IPS DF 4.7 (cell line): ENCODE measurements around the gene LAMA3.

Experiments used
- DNase-seq: peaks from one replicate; pipeline ENCODE4 v3.0.0-alpha.2; 2013; ENCODE audit warnings: low spot score; ENCODE audit errors: extremely low read depth

LAMA3 gene

DNA sequence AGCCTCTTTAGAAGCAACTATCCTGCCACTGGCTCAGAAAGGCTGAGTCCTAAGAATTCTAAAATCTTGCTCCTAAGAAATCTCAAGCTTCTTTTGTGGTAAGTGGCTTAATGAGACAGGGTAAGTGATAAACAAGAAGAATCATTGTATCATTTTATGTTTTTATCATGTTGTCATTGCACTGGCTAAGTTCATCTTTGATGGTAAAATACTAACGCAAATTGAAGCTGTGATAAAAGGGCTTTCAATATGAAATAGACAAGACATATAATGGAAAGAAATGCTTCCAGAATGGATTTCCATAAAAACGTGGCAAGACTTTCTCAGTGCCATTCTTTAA is 303.7 kb downstream of the LAMA3 start:
- DNase-seq = no peak

DNA sequence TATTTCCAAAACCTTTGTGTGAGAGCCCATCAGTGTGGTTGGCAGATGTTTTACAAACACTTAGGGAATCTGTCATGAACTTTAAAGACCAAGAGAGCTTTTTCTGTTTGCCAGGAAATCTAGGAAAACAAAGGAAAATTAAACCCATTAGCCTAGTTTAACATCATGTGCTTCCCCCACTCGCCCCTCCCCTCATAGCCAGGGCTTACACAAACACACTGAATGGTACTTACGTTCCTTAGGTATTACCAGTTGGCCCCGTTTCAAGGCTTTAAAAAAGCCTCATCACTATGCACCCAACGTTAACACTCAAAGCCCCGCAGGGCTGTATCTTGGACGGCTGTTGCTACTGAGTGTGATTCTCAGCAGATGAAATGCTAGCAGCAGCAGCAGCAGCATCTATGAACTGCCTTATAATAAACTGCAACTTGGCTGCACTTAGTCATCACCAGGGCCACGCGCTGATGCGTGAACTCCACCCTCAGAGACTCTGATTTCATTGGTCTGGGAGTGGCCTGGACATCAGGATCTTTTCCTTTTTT is 305.2 kb downstream of the LAMA3 start:
- no peak for DNase-seq

DNA sequence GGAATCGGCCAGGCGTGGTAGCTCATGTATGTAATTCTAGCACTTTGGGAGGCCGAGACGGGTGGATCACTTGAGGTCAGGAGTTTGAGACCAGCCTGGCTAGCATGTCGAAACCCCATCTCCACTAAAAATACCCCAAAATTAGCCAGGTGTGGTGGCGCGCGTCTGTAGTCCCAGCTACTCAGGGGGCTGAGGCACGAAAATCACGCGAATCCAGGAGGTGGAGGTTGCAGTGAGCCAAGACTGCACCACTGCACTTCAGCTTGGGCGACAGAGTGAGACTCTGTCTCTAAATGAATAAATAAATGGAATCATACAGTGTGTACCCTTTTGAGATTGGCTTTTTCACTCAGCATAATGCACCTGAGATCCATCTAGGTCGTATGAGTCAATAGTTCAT is 305.9 kb downstream of the LAMA3 start:
- no peak for DNase-seq

DNA sequence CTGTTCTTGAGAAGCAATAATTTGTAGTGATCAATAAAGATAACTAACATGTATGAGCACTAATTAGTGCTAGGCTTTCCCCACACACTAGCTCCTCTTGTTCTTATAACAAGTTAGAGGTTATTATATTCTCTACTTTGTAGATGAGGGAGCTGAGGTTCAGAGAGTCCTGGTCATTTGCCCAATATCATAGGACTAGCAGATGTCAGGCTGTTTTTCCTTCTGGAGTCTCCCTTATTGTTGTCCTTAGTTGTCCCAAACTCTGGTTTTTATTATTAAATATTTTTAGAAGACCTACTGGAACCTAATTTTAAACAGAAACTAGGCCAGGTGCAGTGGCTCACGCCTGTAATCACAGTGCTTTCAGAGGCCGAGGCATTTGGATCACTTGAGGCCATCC is 308.8 kb downstream of the LAMA3 start:
- no peak for DNase-seq

DNA sequence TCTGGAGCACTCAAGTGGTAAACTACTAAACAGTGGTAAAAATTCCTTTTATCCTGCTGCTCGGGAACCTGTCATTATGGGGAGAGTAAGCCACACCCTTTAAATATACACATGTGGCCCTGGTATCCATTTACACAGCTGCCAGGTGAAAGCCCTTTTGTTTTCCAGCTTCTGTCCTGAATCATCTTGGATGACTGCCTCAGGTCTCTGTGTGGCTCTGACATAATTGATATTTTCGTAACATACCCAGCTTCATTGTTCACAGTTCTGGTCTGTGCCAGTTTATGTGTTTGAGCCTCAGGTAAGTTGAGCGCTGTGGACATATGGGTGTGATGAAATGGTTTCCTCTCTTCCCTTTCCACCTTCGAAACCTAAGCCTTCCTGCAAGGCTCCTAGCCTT is 309.6 kb downstream of the LAMA3 start:
- no peak for DNase-seq

DNA sequence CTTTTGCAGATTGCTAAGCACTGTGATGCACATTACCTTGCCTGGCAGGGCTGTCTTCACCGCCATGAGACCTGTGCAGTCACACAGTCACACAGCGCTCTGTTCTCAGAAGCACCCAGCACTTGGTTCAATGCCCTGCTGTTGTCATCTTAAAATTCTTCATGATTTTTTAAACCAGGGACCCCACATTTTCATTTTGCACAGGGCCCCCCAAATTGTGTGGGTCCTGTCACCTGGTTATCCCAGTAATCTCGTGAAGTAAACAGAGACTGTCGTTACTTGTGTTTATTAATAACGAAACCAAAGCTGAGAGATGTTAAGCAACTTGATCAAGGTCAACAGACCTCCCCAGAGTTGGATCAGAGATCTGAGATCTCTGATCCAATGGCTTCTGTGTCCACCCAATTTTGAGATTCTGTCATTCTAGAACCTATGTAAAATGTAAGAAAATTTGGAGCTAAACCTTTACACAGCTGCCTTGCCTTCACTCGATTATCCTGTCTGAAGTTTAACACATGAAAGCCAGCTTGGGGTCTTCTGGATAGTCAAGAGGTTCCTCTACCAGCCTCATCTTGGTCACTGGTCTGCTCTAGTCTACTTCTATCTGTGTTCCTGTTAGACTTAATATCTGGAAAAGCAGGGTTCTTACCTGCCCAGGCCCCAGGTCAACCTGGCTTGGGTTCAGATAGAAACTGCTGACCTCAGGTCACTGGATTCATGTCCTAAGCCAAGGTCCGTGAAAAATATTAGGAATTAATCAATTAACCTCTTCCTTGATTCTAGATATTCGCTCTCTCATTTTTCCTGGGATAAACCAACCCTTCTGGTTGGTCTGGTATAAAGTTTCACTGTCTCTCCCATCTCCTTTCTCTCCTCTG is 311.6 kb downstream of the LAMA3 start:
- no peak for DNase-seq

DNA sequence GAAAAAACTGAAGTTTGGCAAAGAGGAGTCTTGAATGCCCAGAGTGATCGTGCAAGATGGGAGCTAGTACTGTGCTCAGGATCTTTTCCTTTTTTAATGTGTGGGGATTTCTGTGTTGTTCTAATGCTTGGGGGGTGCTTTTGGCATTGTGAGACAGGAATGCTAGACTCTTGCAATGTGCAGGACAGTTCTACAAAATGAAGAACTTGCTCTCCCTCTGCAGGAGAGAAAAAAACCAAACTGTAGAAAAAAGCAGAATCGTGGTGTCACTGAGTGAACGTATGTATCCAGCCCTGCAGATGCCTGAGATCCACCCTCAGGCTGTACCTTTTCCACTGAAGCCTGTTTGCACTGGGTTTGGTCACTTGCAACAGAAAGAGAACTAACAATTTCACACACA is 313.2 kb downstream of the LAMA3 start:
- DNase-seq = no peak

DNA sequence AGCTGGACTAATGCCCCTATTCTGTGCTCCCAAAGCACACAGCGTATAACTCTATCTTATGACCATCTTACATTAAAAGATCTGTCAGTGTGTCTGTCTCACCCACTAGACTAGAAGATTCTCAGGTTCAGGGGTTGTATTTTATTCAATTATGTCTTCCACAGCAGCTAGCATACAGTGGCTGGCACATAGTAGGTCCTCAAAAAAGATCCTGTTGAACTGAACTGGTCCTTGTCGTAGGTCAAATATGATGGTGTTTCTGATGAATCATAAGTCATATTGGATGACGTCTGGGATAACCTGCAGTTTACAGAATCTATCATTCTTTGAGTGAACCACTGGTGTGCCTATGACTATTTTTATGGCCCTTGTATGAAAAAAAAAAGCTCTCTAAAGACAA is 314.0 kb downstream of the LAMA3 start:
- DNase-seq = no peak

DNA sequence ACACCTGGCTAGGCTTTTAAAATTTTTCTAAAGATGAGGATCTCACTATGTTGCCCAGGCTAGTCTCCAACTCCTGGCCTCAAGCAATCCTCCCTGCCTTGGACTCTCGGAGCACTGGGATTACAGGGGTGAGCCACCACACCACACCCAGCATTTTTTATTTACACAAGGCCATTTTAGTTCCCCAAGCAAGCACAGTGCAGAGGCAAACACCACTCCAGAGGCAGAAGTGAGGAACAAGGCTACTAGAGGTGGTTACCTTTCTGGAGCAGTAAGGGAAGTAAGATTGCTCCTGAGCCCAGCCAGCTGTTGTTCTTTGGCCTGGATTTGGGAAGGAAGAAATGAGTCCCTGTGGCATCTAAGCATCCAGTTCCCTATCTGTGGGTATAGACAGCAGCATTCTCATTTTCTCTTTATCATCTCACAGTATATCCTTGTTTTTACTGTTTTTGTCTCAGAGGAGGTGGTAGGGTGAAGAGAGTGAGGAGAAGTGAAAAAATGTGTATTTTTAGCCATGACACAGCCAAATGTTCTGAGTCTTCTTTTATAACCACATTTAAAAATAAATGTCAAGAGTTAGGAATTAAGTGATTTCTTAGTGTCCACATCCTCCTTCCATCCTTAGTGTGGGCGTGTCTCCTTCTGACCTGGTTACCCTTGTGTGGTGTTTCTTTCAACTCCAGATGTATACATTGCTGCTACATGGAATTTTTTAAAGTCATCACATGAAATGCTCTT is 314.8 kb downstream of the LAMA3 start:
- DNase-seq = no peak
